Measurements from ENCODE around the gene EEF1AKMT1.

EEF1AKMT1 gene

DNA sequence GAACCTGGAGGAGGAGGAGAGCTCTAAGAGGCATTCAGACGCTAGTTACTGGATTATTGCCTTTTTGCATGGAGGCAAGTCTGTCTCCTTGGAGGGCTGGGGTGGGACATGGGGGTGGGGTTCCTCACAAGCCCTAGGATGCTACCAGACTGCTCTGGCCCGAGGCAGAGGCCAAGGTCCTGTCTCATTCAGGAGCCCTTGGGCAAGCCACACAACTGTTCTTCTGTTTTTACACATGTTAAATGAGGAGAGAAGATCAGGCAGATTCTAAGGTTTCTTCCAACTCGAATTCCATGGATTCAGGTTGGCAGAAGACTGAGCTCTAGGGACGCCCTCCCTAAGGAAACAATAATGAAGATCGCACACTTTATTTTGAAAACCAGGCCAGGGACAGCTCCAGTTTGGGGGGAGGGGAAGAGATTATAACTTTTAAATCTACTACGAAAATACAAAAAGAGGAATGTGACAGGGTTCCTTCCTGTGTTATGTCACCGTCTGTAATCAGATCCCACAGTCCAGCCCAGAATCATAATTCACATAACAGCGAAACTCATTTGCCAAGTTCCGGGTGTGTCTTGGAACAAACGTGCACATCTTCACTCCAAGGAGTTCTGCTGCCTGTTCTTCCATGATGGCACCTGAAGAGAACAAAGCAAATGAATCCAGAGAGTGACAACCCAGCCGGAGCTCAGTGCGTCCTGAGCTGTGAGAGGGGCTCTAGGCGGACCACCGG is 45.0 kb downstream of the EEF1AKMT1 start:
- TF ChIP-seq, protein P1, sequence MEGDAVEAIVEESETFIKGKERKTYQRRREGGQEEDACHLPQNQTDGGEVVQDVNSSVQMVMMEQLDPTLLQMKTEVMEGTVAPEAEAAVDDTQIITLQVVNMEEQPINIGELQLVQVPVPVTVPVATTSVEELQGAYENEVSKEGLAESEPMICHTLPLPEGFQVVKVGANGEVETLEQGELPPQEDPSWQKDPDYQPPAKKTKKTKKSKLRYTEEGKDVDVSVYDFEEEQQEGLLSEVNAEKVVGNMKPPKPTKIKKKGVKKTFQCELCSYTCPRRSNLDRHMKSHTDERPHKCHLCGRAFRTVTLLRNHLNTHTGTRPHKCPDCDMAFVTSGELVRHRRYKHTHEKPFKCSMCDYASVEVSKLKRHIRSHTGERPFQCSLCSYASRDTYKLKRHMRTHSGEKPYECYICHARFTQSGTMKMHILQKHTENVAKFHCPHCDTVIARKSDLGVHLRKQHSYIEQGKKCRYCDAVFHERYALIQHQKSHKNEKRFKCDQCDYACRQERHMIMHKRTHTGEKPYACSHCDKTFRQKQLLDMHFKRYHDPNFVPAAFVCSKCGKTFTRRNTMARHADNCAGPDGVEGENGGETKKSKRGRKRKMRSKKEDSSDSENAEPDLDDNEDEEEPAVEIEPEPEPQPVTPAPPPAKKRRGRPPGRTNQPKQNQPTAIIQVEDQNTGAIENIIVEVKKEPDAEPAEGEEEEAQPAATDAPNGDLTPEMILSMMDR (IDR thresholded peaks at IDR 0.05; ENCODE audit: low read depth, low read length) = no peak
- no peak for DNase-seq (ENCODE audit: extremely low read depth, low read depth)

DNA sequence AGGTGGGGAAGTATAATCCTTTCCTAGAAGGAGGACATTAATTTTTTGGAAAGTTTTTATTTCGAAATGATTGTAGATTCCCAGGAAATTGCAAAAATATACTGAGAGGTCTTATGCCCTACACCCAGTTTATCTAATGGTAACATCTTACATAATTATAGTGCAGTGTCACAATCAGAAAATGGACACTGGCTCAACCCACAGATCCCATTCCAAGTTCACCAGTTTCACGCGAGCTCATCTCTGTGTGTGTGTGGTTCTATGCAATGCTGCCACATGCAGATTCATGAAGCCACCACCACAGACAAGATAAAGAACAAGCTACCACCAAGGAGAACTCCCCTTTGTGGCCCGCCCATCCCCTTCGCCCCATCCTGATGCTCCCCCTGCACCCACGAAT is 45.9 kb downstream of the EEF1AKMT1 start:
- TF ChIP-seq, protein P1 (IDR thresholded peaks at IDR 0.05; ENCODE audit: low read depth, low read length) = no peak
- no peak for DNase-seq (ENCODE audit: extremely low read depth, low read depth)

DNA sequence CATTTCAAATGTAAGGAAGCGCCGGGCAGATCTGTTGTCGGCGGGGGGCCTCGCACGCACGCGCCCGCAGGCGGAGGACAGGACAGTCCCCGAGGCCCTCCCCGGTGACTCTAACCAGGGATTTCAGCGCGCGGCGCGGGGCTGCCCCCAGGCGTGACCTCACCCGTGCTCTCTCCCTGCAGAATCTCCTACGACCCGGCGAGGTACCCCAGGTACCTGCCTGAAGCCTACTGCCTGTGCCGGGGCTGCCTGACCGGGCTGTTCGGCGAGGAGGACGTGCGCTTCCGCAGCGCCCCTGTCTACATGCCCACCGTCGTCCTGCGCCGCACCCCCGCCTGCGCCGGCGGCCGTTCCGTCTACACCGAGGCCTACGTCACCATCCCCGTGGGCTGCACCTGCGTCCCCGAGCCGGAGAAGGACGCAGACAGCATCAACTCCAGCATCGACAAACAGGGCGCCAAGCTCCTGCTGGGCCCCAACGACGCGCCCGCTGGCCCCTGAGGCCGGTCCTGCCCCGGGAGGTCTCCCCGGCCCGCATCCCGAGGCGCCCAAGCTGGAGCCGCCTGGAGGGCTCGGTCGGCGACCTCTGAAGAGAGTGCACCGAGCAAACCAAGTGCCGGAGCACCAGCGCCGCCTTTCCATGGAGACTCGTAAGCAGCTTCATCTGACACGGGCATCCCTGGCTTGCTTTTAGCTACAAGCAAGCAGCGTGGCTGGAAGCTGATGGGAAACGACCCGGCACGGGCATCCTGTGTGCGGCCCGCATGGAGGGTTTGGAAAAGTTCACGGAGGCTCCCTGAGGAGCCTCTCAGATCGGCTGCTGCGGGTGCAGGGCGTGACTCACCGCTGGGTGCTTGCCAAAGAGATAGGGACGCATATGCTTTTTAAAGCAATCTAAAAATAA is 52.1 kb downstream of the EEF1AKMT1 start:
- no peak for DNase-seq (ENCODE audit: extremely low read depth, low read depth)
- TF ChIP-seq, protein P1 (IDR thresholded peaks at IDR 0.05; ENCODE audit: low read depth, low read length) = no peak; the same call in 1 of the 2 replicates

DNA sequence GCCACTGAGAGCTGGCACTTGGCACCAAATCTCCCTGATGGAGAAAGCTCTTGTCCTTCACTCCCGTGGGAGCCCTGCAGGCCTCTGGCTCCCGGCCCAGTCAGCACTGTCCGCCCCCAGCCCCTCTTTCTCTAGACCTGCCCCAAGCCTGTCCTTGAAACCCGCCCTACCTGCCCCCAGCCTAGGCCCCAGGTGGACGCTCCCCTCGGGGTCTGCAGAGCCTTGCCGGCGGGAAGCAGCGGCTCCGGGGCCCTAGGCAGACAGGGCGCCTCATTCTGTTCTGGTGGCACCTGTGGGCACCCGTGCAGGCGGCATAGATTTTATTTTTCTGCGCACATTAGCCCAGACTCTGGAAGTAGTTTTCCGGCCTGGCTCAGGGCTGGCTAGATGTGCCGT is 52.7 kb downstream of the EEF1AKMT1 start:
- TF ChIP-seq, protein P1 (IDR thresholded peaks at IDR 0.05; ENCODE audit: low read depth, low read length) = no peak
- DNase-seq (ENCODE audit: extremely low read depth, low read depth) = no peak

DNA sequence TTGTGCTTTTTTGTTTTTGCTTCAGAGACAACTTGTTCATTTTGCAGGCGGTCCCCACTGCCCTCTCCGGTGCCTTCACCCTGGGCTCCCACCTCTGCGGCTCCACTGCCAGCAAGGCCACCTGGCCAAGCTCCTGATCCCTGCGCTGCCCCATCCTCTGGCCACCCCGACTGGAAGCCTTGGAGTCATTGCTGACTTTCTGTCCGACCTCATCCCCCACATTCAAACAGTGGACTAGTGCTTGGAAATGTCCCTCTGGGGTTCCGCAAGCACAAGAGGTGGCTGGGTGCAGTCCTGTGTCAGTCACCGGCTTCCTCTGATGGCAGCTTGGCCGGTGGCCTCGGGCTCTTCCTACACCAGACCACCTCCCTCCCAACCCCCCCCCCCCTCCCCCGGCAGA is 53.3 kb downstream of the EEF1AKMT1 start:
- TF ChIP-seq, protein P1 (IDR thresholded peaks at IDR 0.05; ENCODE audit: low read depth, low read length) = no peak

DNA sequence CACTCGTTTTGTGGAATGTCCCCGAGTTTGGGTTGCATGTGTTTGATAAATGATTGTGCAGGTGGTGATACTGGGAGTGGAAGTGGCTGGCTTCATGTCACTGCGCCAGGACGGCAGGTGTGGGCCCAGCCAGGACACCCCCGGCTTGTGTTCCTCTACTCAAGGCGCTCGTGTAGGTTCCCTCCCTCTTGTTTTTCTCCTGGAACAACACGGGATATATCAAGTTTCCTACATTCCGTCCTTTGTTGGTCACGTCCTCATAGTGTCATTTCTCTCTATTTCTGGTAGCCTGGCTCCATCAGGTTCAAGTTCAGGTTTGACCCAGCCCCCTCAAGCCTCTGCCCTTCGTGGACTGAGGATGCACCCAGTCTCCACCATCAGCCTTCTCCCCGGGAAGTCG is 54.0 kb downstream of the EEF1AKMT1 start:
- TF ChIP-seq, protein P1 (IDR thresholded peaks at IDR 0.05; ENCODE audit: low read depth, low read length) = no peak
- DNase-seq (ENCODE audit: extremely low read depth, low read depth) = no peak

More for the DNA sequence above, 53.3 kb downstream of the EEF1AKMT1 start:
- no peak for DNase-seq (ENCODE audit: extremely low read depth, low read depth)

Data from AG09319 (cell line).